Osteoblast (primary cell): ENCODE data around the gene GFOD1. TPM values are rescaled to one million over a fixed set of nuclear protein-coding genes. Genes with fewer than 3 reads are reported as not detected.
A peak's percentile ranks its signal among the peaks of the same experiment; 100 is the strongest.

ENCODE experiments used
- DNase-seq: peaks from one replicate; pipeline ENCODE4 v3.0.0; 2011; ENCODE audit warnings: low spot score, mixed read lengths; ENCODE audit not compliant: insufficient read length; ENCODE audit errors: missing footprints
- H2AFZ ChIP-seq: 2 replicates; pipeline ENCODE4 v1.6.0; 2011; ENCODE audit warnings: mild to moderate bottlenecking, low read length
- H3K27ac ChIP-seq: 2 replicates; pipeline ENCODE4 v1.5.1; 2011; ENCODE audit warnings: mild to moderate bottlenecking, low read depth, low read length, moderate library complexity
- H3K27me3 ChIP-seq: 2 replicates; pipeline ENCODE4 v1.6.0; 2012; ENCODE audit warnings: mild to moderate bottlenecking, control low read depth, inconsistent platforms, low read length, moderate library complexity; ENCODE audit not compliant: insufficient read depth
- H3K36me3 ChIP-seq: 2 replicates; pipeline ENCODE4 v1.5.1; 2011; ENCODE audit warnings: mild to moderate bottlenecking, low read length, control low read depth, moderate library complexity; ENCODE audit not compliant: insufficient read depth
- H3K4me1 ChIP-seq: 2 replicates; pipeline ENCODE4 v1.5.1; 2011; ENCODE audit warnings: mild to moderate bottlenecking, low read length, control low read depth, moderate library complexity; ENCODE audit not compliant: insufficient read depth
- H3K4me2 ChIP-seq: 2 replicates; pipeline ENCODE4 v1.6.0; 2011; ENCODE audit warnings: mild to moderate bottlenecking, low read length; ENCODE audit not compliant: insufficient read depth
- H3K4me3 ChIP-seq: fragments of 200-600 bp; sonication (generic); 3 replicates; pipeline ENCODE4 v1.5.1; 2012; ENCODE audit warnings: mild to moderate bottlenecking, low read length, inconsistent platforms; ENCODE audit not compliant: insufficient read depth
- H3K79me2 ChIP-seq: 2 replicates; pipeline ENCODE4 v1.6.0; 2012; ENCODE audit warnings: mild to moderate bottlenecking, low read length, control low read depth, inconsistent platforms; ENCODE audit not compliant: insufficient read depth
- H3K9me3 ChIP-seq: 2 replicates; pipeline ENCODE4 v1.5.1; 2011; ENCODE audit warnings: low read depth, low read length, control low read depth
- H4K20me1 ChIP-seq: 2 replicates; pipeline ENCODE4 v1.6.0; 2012; ENCODE audit warnings: mild to moderate bottlenecking, low read length, control low read depth; ENCODE audit not compliant: insufficient read depth
- CTCF ChIP-seq: IDR thresholded peaks from 2 replicates; pipeline ENCODE4 v1.5.1; 2011; ENCODE audit warnings: mild to moderate bottlenecking, low read depth, low read length, moderate library complexity; ENCODE audit errors: extremely low read depth
- total RNA-seq: library from RNA; depleted of rRNA; stranded (reverse); fragments of >200 nt; gene quantifications from 2 replicates; pipeline ENCODE4 v1.2.3, GENCODE V29; 2012

The GFOD1 gene
- total RNA-seq, 1 donor = 3.6 TPM

GRCh38 chr6:13373488-13373886 is 113.9 kb downstream of the GFOD1 start:
- Histone ChIP-seq H3K27ac (no peak overlapping the region), H2AFZ (no peak overlapping the region), H3K4me1 (no peaks in the 10 kb centered on the region), H4K20me1 (no peaks in the 10 kb centered on the region), H3K4me2 (no peak overlapping the region), H3K36me3 (no peaks in the 10 kb centered on the region), H3K9me3 (no peaks in the 10 kb centered on the region), H3K27me3 (no peaks in the 10 kb centered on the region), H3K4me3 (no peak overlapping the region), H3K79me2 (no peaks in the 10 kb centered on the region)
- no peak for DNase-seq
- no peak for TF ChIP-seq CTCF

- Histone ChIP-seq H3K27me3 (no peaks in the 10 kb centered on the region), H3K4me3 (no peak overlapping the region), H3K36me3 (no peaks in the 10 kb centered on the region), H3K4me2 (no peak overlapping the region), H3K9me3 (no peaks in the 10 kb centered on the region), H3K4me1 (no peaks in the 10 kb centered on the region), H4K20me1 (no peaks in the 10 kb centered on the region), H3K27ac (no peak overlapping the region), H3K79me2 (no peaks in the 10 kb centered on the region), H2AFZ (no peak overlapping the region)
- no peak for TF ChIP-seq CTCF
- DNase-seq = no peak
These were observed 114.5 kb downstream of the GFOD1 start for GRCh38 chr6:13372688-13373487.

- no peaks in the 10 kb centered on the region for H3K9me3 ChIP-seq
- no peak for TF ChIP-seq CTCF
These were observed 115.3 kb downstream of the GFOD1 start for GRCh38 chr6:13372076-13372475.

GRCh38 chr6:13371421-13372072 is 115.9 kb downstream of the GFOD1 start:
- no peak overlapping the region for H3K4me2 ChIP-seq
- H3K4me1 ChIP-seq = no peaks in the 10 kb centered on the region
- H3K27ac ChIP-seq = no peak overlapping the region
- no peaks in the 10 kb centered on the region for H3K27me3 ChIP-seq
- H3K4me3 ChIP-seq = no peak overlapping the region
- no peak for TF ChIP-seq CTCF
- H3K36me3 ChIP-seq = no peaks in the 10 kb centered on the region
- no peaks in the 10 kb centered on the region for H3K79me2 ChIP-seq
- H2AFZ ChIP-seq = peak overlapping the region; percentile 14
- H3K9me3 ChIP-seq = no peaks in the 10 kb centered on the region
- H4K20me1 ChIP-seq = no peaks in the 10 kb centered on the region
- no peak for DNase-seq

More at GRCh38 chr6:13372076-13372475, 115.3 kb downstream of the GFOD1 start:
- Histone ChIP-seq H3K4me3 (no peak overlapping the region), H3K79me2 (no peaks in the 10 kb centered on the region), H3K4me2 (no peak overlapping the region), H3K4me1 (no peaks in the 10 kb centered on the region), H3K27me3 (no peaks in the 10 kb centered on the region), H3K27ac (no peak overlapping the region), H2AFZ (peak overlapping the region; percentile 14), H4K20me1 (no peaks in the 10 kb centered on the region), H3K36me3 (no peaks in the 10 kb centered on the region)
- DNase-seq = no peak
